GM21825 (cell line): ENCODE measurements around the gene MTG1.
"Not testable (repeated sequence)": the region's sequence is repeated elsewhere in the genome, so short reads cannot be mapped to it uniquely, and the experiment has no call there.

Source experiments
- ATAC-seq: cut with Tn5 transposase; IDR thresholded peaks from one replicate; pipeline ENCODE4 v1.9.1; 2021; ENCODE audit warnings: mild to moderate bottlenecking, moderate library complexity; ENCODE audit not compliant: unreplicated experiment

MTG1 gene

DNA sequence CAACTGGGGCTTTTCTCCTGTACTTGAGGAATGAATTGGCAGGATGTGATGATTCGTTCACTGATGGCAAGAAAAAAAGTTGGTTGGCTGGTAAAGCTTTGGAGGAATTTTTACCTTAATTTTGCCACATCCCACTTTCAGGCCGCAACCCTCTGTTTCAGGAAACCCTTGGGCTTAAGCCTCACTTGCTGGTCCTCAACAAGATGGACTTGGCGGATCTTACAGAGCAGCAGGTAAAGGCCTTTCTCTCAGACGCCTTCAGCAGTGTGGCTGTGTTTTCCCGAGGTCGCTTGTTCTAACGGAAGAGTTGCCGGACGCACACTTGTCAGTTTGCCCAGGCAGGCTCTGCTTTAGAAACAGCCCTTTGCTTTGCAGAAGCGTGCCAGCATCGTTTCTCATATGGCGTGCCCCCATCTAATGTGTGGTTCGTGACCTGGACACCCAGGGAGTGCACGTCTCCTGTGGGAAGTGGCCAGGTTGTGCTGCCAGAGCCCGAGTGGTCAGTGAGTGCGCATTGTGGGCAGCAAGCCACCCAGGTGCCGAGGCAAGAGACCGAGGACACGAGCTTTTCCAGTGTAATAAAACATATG is 2.2 kb downstream of the MTG1 start:
- no peak for ATAC-seq

DNA sequence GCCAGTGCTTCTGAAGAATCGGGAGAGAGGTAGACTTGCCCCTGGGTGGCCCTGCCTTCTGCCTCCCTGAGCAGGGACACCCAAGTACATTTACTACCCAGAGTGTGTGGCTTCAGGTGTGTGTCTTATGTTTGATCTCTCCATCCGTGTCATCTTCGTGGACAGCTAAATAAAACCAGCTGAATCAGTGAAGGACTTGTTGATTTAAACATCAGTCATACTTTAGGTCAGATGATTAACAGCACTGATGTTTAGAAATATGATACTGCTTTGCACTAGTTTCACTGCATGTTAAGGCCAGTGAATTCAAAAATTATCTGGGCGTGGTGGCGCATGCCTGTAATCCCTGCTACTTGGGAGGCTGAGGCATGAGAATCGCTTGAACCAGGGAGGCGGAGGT is 4.0 kb downstream of the MTG1 start:
- ATAC-seq: no peak

DNA sequence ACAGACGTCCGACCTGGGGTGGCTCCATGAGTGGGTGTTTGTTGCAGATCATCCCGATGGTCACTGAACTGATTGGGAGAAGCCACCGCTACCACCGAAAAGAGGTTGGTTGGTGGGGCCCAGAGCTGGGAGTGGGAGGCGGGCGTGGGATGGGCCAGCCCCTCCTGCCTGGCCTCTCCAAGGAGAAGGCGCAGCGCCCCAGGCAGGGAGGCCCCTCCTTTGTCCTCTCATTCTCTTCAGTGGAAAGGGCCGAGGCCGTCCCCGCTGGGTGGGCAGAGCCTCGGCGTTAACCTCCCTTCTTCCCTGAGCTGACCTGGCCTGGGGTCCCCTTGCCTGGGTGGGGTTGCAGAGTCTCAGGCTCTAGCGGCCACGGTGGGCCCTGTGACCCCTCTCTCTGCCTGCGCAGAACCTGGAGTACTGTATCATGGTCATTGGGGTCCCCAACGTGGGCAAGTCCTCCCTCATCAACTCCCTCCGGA is 5.2 kb downstream of the MTG1 start:
- ATAC-seq: no peak

DNA sequence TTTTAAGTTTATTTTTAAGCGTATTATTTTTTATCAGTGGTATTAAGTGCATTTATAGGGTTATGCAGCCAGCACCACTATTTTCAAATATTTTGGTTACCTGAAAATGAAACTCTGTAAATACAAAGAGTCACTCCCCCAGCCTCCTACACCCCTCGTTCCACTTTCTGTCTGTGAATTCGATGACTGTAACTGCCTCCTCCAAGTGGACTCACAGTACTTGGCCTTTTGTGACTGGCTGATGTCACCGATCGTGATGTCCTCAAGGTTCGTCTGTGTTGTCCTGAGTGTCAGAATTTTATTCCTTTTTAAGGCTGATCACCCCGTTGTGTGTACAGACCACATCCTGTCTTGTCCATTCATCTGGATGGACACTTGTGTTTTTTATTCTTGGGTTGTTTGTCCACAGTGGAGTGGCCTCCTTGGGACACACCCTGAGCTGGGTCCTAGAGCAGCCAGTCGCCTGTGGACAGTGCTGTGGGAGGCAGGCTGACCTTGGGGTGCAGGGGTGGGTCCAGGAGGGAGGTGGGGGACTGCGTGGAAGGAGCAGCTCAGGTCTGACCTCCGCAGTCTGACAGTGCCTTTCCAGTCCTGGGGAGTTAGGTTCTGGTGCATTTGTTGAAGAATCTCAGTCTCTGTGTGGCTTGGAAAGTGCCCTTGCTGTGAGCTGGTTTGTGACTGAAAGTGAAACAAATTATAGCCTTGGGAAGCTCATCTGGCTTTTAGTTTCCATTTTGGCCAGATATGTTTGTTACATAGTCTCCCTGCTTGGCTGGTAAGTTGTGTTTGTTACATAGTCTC is 6.9 kb downstream of the MTG1 start:
- ATAC-seq: peak; percentile 65

DNA sequence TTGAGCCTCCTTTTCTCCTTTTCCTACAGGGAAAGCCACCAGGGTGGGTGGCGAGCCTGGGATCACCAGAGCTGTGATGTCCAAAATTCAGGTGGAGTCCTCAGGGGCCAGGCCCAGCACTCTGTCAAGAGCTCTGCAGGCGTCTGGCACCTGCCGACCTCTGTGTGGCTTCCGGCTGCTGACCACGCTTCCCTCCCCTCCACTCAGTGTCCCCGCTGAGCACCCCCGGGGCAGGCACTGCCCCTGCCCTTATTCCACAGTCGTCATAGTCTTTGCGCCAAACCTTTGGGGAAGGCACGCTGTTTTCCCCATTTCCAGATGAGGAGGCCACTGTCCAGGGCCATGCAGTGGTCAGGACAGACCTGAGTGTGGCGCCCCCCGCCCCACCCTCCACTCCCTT is 7.5 kb downstream of the MTG1 start:
- ATAC-seq: peak; percentile 9

DNA sequence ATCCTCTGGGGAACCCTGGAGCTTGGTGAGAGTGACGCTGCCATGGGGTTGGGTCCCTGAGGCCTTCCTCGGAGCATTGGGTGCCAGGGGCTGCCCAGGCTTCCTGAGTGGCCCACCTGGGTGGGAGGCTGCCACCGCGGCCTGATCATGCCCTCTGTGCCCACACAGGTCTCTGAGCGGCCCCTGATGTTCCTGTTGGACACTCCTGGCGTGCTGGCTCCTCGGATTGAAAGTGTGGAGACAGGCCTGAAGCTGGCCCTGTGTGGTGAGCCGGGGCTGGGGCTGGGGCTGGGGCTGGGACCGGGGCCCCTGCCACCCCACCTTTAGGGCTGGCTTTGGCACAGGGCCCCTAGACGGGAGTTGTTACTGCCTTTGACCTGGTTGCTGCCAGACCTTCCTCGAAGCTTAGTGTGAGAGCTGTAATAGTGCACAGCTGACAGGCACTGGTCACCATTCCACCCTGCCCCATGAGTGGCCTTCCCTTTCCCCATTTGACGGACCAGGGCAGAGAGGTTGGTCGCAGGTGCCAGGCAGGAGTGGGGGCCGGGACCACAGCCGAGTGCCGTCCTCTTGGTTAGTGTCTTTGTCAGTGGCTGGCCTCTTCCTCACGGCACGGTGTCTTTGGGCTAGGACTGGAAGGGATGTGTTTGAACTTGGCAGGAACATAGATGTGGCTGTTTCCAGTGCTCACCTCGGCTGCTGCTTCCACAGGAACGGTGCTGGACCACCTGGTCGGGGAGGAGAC is 8.2 kb downstream of the MTG1 start:
- no peak for ATAC-seq

DNA sequence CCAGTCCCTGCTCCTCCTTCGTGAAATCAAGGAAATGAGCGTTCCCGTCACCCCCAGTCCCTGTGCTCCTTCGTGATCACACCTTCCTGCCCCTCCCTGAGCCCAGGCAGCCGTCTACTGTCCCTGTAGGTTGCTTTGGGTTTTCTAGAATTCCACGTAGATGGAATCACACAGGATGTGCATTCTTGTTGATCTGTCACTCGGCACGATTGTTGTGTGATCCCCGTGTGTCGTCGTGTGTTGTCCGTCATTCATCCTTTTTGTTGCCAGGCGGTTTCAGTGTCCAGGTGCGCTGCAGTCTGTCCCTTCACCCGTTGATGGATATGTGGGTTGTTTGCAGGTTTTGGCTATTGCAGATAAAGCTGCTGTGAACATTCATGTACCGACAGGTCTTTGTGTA is 9.4 kb downstream of the MTG1 start:
- no peak for ATAC-seq

DNA sequence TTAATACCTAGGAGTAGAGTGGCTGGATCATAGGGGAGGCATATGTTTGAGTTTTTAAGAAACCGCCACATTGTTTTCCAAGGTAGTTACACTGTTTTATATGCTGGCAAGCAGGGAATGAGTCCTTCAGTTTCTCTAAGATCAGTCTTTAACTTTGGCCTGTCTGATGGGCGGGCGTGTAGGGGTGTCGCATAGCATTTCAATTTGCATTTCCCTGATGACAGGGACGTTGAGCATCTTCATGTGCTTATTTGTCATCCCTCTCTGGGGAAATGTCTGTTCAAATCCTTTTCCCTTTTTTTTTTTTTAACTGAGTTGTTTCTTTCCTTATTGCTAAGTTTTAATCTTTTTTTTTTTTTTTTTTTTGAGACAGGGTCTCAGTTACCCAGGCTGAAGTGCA is 9.8 kb downstream of the MTG1 start:
- ATAC-seq: no peak

DNA sequence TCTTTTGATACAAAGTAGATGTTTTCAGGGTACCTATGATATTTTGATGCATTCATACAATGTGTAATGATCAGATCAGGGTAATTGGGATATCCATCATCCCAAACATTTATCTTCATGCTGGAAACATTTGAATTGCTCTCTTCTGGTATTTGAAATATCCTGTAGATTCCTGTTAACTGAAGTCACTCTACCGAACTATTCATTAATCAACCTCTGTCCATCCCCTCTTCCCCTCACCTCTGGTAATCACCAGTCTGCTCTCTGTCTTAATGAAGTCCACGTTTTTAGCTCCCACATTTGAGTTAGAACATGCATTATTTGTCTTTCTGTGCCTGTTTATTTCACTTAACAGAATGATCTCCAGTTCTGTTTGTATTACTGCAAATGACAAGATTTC is 11.3 kb downstream of the MTG1 start:
- ATAC-seq: no peak

DNA sequence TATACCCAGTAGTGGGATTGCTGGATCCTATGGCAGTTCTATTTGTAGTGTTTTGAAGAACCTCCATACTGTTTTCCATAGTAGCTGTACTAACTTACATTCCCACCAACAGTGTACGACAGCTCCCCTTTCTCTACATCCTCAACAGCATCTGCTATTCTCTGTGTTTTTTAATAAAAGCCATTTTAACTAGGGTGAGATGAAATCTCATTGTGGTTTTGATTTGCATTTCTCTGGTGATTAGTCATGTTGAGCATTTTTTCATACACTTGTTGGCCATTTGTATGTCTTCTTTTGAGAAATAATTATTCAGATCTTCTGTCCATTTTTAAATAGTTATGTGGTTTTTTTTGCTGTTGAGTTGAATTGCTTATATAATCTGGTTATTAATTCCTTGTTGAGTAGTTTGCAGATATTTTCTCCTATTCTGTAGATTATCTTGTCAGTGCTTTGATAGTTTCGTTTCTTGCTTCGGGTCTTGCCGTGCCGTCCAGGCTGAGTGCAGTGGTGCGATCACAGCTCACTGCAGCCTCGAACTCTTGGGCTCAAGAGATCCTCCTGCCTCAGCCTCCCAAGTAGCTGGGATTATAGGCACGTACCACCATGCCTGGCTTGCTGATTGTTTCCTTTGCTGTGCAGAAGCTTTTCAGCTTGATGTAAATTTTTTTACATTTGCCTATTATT is 12.0 kb downstream of the MTG1 start:
- ATAC-seq: peak; percentile 38

DNA sequence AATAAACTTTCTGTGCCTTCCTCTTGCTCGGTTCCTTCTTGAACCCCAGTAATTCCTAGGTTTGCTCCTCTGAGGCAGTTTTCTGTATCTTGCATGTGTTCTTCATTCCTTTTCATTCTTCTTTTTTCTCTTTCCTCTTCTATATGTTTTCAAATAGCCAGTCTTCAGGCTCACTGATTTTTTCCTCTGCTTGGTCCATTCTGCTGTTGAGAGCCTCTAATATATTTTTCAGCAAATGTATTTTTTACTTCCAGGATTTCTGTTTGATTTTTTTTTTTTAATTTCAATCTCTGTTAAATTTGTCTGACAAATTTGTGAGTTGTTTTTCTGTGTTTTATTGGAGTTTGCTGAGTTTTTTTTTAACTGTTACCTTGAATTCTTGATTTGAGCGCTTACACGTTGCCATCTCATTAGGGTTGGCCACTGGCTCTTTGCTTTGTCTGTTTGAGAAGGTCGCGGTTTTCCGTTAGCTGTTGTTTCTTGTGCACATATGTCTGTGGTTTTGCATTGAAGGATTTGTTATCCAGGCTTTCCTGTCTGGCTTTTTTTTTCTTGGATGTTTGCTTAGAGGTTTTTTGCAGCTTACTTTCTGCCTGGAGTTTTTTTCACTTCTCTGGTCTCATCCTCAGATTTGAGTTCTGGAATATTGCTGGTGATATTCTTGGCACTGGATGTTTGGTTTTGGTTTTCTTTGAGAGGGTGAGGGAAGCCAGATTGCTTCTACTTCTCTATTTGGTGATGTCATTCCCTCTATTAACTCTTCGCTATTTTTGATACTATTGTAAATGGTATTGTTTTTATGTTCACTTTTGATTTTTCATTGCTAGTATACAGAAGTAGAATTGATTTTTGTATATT is 17.8 kb downstream of the MTG1 start:
- no peak for ATAC-seq

DNA sequence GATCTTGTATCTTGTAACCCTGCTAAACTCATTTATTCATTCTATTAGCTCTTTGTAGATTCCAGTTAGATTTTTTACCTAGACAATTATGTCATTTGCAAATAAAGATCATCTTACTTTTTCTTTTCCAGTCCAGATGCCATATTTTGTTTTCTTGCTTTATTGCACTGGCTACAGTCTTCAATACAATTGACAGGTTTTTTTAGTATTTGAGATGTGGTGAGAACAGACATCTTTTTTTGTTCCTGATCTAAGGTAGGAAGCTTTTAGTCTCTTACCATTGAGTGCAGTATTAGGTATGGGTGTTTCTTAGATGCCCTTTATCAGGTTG is 18.4 kb downstream of the MTG1 start:
- no peak for ATAC-seq

DNA sequence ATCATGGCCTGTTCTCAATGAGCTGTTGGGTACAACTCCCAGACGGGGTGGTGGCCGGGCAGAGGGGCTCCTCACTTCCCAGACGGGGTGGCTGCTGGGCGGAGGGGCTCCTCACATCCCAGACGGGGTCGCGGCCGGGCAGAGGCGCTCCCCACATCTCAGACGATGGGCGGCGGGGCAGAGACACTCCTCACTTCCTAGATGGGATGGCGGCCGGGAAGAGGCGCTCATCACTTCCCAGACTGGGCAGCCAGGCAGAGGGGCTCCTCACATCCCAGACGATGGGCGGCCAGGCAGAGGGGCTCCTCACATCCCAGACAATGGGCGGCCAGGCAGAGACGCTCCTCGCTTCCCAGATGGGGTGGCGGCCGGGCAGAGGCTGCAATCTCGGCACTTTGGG is 20.4 kb downstream of the MTG1 start:
- ATAC-seq: not testable (repeated sequence)

DNA sequence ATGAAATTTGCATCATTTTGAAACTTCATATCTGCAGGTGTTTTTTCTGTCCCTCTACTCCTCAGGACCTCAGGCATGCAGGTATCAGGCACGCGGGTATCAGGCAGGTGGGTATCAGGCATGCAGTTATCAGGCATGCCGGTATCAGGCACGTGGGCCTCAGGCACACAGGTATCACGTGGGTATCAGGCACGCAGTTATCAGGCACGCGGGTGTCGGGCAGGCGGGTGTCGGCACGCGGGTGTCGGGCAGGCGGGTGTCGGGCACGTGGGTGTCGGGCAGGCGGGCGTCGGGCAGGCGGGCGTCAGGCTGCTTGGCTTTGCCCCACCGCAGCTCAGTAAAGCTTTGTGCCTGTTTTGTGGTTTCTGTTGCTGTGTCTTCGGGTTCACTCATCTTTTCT is 21.8 kb downstream of the MTG1 start:
- no peak for ATAC-seq

DNA sequence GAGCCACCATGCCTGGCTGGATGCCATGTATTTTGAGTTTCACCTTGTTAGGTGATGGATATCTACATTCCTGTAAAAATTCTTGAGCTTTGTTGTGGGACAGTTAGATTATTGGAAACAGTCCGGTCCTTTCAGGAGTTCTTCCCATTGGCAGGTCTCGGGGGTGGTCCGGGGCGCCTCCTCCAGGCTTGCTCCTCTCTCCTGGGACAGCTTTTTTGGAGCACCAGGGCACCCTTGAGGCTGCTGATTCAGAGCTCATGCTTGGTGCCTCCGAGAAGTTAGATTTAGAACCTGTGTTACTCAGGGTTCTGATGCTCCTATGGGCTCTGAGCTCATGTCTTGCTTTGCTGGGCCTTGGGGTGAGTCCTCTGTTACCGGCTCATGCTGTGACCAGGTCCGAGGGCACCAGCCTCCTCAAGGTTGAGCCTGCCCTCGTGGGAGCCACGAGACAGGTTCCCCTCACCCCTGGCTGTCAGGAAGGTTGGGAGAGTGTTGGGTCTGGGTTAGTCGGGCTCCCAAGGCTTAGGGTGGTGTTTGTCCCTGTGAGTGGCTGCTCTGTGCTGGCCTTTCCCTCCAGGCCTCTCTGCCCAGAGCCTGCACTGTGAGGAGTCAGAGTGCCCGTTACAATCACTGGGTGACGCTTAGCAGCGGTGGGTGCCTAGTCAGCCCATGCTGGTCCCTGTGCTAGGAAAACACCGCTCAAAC is 24.5 kb downstream of the MTG1 start:
- ATAC-seq: no peak

DNA sequence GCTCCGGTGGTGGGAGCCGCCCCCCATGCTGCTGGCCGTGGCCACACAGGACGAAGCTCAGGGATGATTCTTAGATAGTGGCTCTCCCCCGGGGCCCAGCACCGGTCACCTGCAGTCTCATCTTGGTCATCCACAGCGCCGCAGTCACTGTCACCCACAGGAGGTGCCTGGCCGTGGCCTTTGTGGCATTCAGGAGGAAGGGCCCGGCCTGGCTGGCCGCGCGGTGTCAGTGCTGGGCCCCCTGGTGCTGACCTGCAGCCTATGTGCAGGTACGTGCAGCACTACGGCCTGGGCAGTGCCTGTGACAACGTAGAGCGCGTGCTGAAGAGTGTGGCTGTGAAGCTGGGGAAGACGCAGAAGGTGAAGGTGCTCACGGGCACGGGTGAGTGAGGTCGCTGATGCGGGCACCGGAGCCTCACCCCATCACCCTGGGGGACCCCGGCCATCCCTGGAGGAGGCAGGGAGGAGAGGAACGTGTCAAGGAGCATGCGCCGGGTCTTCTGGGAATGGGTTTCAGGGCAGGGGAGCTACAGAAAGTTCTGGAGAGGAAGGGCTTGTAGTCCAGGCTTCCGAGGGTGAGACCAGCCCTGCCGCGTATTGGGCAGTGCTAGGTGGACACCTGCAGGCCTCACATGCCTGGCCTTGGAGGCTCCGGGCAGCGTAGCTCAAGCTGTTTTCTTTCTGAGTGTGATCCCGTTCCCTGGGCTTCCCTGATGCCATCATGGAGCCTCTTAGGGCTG is 25.4 kb downstream of the MTG1 start:
- ATAC-seq: no peak

DNA sequence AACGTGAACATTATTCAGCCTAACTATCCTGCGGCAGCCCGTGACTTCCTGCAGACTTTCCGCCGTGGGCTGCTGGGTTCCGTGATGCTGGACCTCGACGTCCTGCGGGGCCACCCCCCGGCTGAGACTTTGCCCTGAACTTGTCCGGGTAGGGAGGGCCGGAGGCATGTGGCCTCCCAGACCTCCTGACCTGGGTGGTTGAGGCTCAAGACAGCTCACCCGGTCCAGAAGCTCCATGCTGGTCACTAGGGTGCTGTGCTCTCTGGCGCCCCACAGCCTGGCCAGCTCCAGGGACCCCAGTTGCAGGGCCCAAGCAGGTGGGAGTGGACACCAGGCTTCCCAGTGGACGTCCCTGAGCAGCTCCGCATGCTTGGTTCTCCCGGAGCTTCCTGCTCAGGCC is 26.1 kb downstream of the MTG1 start:
- no peak for ATAC-seq

DNA sequence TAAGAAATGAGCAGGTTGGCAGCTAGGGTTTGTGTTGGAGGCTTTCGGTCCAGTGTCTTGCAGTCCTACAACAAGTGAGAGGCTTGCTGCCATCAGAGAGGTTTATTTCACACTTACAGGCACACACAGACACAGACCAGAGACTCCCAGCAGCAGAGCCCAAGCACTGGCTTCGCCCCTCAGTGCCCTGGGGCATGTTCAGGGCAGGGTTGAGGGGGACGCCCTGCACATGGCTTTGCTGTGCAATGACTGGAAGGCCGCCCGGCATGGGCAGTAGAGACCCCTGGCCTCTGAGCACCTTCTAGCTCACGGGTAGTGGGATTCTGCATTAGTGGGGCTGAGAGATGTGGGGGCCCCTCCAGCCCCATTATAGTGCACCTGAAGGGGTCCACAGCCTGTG is 26.6 kb downstream of the MTG1 start:
- no peak for ATAC-seq
